Stimulated activated CD8-positive, alpha-beta memory T cell treated with anti-CD3 and anti-CD28 coated beads, Interleukin-15, amount 100 ng/mL, for 24 hours (primary cell): ENCODE measurements around the gene PKD1.

Experiments used
- DNase-seq: peaks from one replicate; pipeline ENCODE4 v3.0.0-alpha.2; 2020; ENCODE audit warnings: low read depth

PKD1 gene

DNA sequence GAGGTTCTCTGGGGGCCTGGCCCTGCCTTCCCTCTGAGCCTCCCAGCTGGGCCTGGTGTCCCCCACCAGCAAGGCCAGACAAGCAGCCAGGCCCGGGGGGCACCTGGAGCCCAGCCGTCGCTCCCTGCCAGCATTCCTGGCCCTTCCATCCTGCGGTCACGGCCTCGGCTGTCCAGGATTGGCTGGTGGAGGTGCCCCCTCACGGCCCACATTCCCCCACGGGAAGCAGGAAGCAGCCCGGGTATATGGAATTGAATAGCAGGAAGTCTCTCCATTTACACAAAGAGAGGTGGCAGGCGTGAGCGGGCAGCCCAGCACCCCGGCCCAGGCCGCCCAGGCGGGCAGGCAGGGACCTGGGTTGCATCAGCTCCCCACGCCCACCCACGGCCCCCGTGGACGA is 34.4 kb upstream of the PKD1 start:
- DNase-seq = no peak

DNA sequence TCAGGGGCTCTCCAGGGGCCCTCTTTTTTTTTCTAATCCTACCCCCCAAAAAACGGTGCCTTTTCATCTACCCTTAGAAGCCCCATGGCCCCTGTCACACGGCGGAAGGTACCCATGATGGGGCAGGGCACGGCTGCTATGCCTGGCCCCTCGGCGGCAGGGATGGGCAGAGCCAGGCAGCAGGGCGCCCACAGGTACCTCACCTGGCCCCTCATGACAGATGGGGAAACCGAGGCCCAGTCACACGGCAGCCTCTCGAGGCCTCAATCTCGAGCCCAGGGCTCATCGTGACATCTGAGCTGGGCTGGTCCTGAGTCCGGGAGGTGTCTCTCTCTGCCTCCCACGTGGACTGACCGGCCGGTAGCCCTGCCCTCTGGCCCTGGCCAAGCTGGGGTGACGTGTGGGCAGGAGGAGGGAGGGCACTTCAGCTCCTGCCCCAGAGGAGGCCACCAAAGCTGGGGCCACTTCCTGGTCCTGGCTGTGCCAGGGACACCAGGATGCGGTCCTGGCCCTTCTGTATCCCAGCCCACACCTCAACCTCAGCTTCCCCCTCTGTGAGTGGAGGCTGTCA is 31.5 kb upstream of the PKD1 start:
- DNase-seq = no peak

DNA sequence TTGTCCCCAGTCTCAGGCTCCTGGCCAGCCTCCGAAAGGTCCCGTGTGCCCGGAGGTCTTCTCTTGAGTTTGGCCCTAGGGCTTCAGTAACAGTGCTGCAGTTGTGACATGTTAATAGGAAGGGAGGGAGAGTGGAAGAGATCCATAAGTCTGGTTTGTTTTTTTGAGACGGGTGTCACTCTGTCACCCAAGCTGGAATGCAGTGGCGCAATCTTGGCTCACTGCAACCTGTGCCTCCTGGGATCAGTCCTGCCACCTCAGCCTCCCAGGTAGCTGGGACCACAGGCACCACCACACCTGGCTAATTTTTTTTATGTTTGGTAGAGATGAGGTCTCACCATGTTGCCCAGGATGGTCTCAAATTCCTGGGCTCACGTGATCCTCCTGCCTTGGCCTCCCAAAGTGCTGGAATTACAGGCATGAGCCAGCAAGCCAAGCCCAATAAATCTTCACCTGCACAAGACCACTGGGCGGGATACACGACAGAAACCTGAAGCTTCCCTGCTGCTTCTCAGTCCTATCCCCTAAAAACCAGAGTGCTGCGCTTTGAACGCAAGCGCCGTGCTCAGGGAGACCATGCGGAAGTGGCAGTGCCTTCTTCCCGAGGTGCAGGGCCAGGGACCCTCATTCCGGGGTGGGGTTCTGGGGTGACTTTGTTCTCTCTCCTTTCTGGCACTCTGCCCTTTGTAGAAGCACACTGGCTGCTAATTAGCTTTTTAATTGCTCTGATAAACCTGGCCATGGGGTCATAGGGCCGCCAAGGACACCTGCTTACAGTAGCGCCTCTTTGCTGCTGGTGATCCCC is 30.8 kb upstream of the PKD1 start:
- DNase-seq = no peak

DNA sequence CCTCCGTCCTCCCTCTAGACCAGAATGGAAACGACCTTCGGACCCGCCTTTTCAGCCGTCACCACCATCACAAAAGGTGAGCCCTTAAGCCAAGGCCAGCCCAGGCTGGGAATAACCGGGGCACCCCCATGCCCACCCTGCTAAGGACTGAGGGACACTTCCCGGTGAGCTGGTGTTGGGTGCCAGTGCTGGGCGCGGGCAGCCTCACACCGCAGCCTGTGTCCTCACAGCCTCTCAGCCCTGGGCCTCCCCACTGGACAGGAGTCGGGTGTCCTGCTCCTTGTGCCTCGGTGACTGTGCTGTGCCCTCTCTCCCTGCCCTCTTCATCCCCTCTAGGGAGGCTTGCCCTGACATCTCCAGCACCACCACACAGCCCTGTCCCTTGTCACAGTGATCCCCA is 30.2 kb upstream of the PKD1 start:
- no peak for DNase-seq

DNA sequence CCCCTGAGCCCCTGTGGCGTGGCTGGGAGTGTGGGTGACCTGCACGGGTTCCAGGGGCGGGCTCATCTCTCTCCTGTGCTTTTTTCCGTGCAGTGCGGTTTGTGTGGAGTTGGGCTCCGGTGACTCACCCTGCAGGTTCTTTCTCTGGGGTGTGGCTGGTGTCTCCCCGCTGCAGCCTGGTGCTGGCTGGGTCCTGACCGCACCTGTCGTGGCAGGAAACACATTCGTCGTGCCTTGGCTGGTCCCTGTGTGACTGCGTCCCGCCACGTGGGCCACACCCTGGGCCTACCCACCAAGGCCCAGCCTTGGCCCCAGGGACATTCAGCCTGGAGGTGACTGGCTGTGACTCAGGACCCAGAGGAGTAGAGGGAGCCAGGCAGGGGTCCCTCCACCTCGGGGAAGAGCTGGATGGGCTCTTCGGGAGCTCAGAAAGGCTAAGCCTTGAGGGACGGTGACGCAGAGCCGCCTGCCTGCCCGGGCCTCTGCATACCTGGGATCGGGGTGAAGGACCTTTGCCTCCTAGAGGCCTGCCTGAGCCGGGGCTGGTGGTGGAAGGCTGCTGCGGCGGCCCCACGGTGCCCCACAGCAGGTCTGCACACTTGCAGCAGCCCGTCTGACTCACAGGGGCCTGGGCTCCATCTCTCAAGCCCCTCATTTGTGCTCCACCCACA is 27.6 kb upstream of the PKD1 start:
- DNase-seq = no peak

DNA sequence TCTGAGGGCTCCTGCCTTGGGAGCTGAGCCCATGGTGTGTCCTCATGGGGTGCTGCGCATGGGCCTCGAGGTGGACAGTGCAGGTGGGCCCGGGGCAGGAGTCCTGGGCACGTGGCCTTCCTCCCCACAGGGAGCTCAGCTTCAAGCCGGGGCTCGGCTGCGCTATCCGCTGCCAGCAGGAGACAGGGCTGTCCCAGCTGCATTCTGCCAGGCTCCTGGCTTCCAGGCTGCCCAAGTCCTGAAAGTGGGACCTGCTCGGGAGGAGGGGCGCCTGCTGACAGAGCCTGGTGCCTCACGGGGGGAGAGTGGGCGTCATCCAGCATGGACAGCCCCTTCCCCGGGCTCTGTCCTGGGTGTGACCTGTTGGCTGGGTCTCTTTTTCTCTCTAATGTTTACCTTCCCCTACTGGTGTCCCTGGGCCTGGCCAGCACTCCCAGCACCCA is 27.0 kb upstream of the PKD1 start:
- DNase-seq = no peak

DNA sequence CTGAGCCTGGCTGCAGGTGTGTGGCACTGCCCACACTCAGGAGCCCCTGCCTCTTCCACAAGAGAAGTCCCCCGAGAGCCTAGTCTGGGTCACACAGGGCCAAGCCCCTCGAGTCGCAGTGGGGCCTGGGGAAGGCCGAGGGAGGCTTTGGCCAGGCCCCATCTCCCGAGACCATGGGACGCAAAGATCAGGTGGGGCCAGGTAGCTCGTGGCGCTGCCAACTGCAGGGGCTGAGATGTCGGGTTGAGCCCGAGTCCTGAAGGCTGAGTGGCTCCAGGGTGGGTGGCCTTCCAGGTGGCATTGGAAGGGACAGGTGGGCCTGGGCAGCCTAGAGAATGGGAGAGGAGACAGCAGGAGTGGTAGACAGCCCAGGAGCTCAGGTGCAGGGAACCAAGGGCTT is 26.2 kb upstream of the PKD1 start:
- no peak for DNase-seq

DNA sequence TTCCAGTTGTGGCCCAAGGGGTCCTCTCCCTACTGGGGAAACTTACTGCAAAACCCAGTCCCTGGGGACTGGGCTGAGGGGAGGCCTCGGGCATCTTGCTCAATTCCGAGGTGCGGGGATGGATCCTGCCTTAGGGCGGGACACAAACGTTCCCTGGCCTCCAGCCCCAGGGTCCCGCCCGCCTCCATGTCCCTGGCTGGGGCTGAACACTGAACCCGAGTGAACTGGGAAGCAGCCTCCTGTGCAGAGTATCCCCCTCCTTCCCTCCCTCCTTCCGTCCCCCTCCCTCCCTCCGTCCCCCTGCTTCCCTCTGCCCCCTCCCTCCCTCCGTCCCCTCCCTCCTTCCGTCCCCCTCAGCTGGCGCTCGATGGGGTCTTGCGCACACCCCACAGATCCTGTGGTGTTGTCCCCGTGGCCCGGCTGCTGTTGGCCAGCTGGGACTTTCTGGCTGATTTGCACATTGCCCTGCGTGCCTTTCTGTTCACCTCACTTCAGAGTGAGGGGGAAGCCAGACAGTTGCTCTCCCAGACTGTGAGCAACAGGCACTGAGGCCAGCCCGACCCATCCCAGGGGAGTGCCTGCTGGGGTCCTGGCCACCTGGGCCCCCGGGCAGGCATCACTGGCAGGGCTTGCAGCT is 25.3 kb upstream of the PKD1 start:
- DNase-seq = no peak

DNA sequence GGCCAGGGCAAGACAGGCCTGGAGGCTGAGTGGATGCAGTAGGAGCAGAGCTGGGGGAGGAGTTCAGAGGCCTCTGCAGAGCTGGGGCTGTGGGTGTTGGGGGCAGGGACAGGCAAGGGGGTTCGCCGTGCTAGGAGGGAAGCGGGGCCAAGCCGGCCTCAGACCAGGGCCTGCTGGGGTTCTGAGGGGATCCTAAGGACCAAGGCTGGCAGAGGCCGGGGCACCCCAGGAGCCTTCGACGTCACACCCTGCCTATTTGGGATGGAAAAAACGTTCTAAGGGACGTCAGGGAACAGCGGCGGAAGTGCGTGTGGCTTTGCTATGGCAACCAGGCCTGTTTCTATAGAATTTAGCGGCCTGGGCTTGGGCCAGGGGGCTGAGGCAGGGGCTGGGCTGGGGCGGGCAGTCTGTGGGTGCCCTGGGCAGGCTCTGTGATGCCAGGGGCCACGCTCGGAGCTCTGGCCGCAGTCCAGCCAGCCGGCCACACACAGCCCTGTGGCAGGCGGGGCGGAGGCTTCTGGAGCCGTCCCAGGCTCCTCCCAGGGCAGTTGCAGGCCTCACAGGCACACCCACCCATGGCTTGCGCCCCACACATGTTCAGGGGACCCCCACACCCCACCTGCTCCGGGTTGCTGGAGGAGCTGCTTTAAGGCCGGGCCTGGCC is 23.6 kb upstream of the PKD1 start:
- DNase-seq = no peak

DNA sequence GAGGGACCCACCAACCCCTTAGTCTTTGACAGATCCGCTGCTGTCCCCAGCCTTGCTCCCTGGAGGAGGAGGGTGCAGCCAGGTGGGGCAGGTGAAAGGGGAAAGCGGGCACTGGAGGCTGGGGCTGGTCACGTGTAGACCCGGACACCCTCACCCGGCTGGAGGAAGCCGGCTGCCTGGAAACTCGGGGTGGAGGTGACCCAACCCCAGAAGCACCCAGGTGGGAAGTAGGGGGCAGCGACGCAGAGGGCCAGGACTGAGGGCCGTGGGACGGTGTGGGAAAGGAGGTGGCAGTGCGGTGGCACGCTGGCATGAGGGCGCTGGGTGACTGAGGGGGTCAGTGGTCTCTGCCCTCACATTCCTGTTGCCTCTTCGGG is 22.6 kb upstream of the PKD1 start:
- no peak for DNase-seq

DNA sequence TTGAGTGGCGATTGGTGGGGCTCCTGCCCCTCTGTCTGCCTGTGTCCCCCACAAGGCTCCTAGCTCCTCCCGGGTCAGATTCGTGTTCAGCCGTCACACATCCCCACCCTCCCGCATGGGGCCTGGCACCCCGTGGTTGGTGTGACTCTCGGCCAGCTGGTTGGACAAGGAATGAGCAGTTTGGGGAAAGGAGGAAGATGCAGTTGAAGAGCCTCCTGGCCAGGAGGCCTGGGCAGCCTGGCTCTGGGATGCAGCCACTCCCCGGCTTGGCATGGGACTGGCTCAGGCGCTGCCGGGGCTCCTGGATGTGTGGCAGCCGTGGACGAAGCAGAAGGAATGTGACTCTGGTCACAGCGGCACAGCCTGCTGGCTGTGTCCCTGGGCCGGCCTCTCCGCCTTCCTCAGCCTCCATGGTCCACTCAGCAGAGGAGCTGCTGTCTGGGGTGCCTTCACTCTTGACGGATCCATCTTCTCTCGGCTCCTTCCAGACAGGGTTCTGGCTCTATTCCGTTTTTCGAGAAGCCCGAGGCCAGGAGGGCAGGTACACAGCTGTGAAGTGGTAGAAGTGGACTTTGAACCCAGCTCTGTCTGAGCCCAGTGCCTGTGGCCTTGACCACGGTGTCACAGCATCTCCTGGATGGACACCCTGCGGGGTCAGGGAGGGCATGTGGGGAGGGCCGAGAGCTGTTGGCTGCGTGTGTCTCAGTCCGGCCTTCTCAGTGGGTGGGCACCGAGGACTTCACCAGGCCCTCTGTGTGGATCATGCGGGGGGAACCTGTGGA is 22.0 kb upstream of the PKD1 start:
- DNase-seq = no peak

DNA sequence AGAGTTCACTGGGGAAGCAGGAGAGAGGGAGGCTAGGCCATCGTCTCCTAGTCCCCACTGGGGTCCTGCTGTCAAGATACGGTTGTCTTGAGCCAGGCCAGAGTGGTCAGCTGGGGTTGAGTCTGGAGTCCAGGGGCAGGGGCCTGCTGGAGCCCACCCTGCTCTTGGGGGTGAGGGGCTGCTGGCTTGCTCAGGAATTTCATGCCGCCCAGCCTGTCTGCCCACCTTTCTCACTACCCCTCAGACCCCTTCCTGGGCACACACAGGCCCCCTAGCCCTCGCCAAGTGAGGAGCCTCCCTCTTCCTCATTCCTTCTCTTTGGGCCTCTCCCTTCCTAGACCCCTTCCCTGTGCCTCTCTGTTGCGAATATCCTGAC is 21.1 kb upstream of the PKD1 start:
- DNase-seq = no peak

DNA sequence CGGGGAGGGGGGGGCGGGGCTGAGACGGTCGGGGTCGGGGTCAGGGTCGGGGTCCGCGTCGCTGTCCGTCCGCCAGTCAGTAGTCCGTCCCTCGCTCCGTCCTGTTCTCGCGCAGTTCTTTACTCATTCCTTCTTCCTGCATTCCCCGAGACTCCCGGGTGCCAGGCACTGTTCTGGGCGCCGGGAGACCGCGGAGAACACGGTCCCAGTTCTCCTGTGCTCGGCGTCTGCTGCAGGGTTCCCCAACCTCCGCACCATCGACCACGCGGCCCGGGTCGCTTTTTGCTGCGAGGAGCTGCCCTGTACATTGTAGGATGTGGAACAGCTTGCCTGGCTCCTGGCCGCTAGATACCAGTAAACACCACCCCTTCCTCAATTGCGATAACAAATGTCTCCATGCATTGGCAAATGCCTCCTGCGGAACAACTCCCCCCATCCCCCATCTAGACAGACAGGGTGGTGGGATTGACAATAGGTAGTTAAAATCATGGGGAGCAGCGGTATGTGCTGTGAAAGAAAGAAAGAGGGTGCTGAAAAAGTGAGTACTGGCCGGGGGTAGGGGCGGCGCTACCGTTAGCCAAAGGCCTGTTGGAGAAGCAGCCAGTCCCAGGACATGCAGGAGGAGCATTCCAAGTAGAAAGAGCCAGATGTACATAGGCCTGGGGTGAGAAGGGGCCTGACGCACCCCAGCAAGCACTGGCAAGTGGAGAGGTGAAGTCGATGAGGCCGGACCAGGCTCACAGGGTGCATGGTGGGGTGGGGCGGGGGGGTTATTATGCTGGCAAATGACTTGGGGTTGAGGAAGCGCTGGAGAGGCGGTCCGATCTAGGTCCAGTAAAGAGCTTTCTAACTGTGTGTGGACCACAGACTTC is 20.5 kb upstream of the PKD1 start:
- DNase-seq = no peak

DNA sequence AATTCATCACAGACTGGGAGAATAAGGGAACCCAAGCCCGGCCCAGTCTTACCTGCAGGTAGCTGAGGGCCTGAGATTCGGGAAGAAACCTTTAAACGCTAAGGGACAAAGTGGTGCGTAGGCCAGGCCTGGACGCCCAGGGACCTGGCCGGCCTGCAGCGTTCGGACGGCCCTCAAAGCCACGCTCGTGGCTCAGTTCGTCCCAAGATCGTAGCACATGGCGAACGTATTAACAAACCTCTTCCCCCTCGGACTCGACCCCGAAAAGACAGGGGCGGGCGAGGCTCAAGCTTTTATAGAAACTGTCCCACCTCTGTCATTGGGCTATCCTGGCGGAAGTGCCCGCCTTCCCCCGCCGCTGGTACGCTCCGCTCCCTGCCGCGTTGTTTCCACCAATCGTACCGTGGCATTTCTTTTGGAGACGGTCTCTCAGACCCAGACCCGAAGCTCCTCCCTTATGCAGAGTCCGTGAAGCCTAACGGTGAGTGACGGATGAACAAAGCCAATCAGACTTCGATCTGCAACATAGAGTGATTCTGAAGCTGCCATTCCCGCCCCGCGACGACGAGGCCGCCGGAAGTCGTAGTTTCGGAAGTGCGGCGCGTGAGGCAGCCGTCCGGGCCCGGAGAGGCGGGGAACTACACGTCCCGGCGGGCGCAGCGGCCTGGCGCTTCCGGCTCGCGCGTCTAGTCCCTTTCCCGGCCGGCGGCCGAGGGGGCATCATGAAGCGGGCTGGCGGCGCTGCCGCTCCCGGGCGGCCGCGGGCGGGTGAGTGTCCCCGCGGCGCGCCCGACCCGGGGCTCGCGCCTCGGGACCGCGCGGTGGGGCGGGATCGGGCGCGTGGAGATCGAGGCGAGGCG is 19.6 kb upstream of the PKD1 start, which contains the start of gene TRAF7:
Gene TRAF7 (plus strand): TSS at position 692 of the 860 bp plus-strand sequence. CDS start 8,139 bp downstream, outside the sequence.
- DNase-seq = peak; percentile 86

DNA sequence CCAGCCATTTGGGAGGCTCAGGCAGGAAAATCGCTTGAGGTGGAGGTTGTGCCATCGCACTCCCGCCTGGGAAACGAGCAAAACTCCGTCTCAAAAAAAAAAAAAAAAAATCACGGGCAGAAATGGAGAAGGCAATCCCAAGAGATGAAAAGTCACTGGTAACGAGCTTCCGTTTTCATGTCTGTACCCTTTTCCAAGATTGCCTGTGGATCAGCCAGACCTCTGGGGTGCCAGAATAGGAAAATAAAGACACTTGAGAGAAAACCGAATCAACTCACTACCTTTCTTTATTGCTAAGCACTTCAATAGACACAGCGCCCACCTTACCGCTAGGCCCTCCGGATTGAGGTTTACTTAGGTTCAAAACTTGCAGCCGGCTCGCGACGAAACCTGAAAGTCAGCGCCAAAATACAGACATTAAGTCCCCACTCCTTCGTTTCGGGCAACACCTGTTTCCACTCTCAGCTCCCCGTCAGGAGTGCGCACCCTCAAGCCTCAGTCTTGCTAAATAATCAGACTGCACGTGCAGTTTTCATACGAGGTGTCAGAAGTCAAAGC is 18.9 kb upstream of the PKD1 start:
- peak; percentile 42 for DNase-seq

DNA sequence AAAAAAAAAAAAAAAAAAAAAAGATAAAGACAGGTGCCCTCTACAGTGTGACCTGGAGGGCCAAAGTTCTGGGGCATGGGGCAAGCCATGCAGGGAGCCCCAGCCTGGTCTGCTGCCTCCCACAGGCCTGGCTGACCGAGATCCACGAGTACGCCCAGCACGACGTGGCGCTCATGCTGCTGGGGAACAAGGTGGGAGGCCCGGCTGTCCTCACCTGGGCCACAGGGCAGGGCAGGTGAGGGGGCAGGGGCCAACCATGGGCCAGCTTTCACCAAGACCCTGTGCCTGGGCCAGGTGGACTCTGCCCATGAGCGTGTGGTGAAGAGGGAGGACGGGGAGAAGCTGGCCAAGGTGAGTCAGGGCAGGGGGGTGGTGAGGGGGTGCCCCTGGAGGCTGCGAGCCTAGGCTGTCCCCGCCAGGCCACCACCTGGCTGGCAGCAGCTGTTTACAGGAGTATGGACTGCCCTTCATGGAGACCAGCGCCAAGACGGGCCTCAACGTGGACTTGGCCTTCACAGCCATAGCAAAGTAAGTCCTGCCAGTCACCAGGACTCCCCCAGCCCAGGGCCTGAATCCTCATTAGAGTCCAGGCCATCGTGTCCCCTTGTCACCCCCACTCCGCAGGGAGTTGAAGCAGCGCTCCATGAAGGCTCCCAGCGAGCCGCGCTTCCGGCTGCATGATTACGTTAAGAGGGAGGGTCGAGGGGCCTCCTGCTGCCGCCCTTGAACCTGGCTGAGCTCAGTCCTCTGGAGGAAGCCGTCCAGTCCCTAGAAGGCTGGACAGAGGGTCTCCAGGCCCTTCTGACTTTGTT is 17.2 kb upstream of the PKD1 start:
- DNase-seq = no peak

DNA sequence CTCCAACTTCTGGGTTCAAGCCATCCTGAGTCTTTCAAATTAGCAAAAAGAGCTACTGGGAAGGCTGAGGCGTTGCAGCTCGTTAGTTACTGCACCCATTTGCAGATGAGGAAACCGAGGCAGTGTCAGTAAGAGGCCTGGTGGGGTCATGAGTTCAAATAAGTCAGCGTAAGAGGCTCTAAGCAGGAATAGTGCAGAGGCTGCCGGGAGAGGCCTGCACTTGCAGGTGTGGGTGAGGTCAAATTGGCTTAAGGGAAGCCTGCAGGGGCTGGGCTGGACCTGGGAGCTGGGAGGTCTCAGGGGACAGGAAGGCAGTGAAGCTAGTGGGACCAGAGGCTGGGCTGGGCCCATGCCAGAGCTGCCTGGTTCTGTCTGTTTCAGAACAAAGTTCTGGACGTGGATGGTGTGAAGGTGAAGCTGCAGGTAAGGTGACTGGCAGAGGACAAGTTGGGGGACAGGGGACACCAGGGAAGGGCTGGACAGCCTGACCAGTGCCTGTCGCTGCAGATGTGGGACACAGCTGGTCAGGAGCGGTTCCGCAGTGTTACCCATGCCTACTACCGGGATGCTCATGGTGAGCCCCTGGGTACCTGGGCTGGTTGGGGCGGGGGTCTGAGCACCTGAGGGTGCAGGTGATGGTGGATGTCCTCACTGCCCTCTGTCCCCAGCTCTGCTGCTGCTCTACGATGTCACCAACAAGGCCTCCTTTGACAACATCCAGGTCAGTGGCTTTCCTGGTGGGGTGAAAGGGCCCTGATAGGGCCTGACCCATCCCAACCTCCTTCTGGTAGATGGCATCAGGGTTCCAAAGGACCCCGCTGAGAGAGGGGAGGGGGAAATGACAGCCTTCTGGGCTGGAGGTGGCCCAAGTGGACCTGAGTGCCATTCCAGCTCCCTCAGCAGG is 15.7 kb upstream of the PKD1 start:
- no peak for DNase-seq
